ENCODE measurements around the gene COA3.

Gene COA3

GRCh38 chr17:42798383-42799380, at the start of gene COA3, which contains the start of gene CNTD1:
Gene COA3 (minus strand): TSS chr17:42798704. CDS start chr17:42798681, 23 bp downstream.
Gene CNTD1 (plus strand): TSS chr17:42798861. CDS start chr17:42799068, 207 bp downstream.
- DNase-seq = peak; percentile 77

DNA sequence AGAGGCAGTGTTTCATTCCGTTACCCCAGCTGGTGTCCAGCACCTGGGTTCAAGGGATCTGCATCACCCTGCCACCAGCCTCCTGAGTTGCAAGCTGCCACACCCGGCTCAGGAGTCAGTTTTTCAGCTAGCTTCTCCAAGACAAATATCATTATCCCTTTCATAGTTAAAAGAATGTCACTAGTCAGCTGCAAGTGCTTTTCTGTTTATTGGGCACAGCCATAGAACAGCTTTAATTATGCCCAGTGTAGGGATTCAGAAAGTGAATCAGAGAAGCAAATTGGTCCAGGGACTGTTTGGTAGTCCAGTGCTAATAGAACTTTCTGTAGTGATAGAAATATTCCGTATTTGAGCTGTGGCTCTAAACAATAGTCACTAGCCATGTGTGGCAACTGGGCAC, 49.6 kb upstream of the COA3 start:
- DNase-seq = no peak

DNA sequence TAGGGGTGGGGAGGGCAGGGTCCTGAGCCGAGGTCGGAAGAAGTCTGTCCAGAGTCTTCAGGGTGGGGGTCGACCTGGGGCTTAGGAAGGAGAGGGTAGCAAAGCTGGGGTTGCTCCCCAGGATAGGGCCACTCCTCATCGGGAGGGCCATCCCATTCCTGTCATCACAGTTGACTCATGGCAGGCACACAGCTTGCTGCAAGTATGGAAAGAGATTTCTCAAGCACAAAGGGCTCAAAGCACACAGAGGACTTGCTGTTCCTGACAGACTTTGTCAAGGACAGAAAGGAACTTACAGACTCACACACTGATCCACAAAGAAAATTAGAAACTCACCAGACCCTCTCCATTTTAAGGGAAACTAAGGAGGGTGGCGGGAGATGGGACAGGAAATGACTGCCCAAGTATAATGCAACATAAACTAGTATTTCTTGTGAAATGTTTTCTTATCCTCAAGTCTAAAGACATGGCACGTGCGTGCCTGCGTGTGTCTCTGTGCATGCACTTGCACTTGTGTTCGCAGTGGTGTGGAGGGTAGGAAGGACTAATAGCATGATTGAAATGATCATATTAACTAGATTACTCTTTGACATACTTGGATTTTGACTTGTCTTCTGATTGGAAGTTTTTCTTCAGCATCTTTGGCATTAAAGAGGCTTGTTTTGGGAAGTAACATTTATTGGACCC, 48.2 kb upstream of the COA3 start:
- no peak for DNase-seq

GRCh38 chr17:42845918-42846593, 47.6 kb upstream of the COA3 start:
- no peak for DNase-seq

DNA sequence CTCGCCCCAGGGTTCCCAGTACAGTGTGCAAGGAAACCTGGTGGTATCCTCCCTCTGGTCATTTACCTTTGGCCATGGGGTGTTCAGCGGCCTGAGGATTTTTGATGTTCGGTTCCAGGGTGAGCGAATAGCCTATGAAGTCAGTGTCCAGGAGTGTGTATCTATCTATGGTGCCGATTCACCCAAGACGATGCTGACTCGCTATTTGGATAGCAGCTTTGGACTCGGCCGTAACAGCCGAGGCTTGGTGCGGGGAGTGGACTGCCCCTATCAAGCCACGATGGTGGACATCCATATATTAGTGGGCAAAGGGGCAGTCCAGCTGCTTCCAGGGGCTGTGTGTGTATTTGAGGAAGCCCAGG, 47.0 kb upstream of the COA3 start:
- DNase-seq = no peak

DNA sequence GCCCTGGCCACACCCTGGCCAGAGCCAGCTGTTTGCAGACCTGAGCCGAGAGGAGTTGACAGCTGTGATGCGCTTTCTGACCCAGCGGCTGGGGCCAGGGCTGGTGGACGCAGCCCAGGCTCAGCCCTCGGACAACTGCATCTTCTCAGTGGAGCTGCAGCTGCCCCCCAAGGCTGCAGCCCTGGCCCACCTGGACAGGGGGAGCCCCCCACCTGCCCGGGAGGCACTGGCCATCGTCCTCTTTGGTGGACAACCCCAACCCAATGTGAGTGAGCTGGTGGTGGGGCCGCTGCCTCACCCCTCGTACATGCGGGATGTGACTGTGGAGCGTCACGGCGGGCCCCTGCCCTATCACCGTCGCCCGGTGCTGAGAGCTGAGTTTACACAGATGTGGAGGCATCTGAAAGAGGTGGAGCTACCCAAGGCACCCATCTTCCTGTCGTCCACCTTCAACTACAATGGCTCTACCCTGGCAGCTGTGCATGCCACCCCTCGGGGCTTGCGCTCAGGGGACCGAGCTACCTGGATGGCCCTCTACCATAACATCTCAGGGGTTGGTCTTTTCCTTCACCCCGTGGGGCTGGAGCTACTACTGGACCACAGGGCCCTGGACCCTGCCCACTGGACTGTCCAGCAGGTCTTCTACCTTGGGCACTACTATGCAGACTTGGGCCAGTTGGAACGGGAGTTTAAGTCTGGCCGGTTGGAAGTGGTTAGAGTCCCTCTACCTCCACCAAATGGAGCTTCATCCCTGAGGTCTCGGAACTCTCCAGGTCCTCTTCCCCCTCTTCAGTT, 46.5 kb upstream of the COA3 start:
- no peak for DNase-seq

GRCh38 chr17:42844271-42844670, 45.8 kb upstream of the COA3 start, which contains the start of gene AOC2:
Gene AOC2 (plus strand): TSS chr17:42844580. CDS start chr17:42844627, 47 bp downstream.
- DNase-seq = no peak

DNA sequence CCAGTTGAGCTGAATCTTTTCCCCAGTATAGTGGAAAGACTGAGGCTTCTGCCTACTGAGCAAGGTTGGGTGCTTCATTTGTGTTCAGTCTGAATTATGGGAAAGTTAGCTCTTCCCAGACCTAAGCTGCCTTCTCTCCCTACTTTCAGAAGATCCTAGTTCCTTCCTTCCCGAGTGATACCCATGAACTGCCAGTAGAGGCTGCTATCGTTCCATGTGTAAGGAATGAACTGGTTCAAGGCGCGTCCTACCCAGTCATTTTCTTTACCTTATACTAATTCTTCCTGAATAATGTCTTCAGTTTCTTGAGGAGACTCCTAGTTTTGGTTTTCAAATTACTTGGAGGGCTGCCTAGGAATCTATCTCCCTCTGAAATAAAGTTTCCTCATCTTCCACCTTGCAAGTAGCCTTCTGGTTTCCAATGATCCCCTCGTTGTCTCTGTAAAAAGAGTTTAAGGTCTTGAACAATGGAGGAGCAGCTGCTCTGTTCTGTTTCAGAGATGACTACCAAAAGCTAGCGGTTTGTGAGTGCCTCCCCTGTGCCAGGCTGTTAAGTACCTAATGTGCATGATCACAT, 44.9 kb upstream of the COA3 start:
- DNase-seq = peak; percentile 41

- no peak for DNase-seq
Observed at GRCh38 chr17:42841975-42842685, 43.6 kb upstream of the COA3 start.

DNA sequence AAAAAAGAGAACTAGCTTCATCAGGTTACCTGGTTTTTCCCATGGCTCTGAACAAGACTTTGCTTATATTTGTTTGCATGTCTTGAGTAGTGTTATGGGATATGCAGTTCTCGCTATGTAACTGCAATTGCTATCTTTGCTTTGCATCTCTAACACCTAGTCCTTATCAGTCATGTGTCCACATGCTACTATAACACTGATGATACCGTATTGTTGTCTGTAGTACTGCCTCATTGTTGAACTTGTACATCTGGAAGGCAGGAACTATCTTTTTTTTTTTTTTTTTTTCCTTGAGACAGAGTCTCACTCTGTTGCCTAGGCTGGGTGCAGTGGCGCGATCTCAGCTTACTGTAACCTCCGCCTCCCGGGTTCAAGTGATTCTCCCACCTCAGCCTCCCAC, 37.2 kb upstream of the COA3 start:
- DNase-seq = no peak

DNA sequence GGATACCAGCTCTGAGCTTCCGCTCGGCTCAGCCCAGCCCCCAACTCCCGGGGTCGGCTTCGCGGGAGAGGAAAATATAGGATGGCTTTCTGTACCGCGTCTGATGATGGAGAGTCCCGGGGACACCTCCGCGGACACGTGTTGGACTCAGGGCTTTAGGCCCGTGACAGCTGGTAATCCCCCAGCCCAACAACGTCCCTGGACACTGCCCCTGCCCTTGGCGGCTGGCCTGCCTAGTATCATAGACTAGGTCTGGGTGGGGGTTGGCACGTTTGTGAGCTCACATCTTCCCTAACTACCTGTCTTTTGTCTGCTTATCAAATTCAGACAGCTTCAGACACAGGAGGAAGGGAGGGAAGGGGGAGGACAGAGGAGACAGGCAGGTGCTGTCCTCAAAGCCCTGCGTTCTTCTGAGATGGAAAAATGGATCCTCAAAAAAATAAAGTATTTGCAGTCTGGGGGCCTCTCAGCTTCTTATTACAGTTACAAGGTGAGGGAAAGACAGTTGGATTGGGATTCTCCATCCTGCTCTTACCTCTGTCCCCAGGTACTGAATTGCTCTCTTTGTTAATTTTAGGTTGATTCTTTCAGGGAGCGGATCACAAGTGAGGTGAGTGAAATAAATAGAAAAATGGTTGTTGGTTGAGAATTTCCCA, 35.4 kb upstream of the COA3 start:
- DNase-seq = no peak

- peak; percentile 84 for DNase-seq
Observed at GRCh38 chr17:42832934-42833766, 34.6 kb upstream of the COA3 start, which contains the start of gene PSME3. Gene PSME3 (plus strand): TSS chr17:42833397. CDS start chr17:42833632, 235 bp downstream.

DNA sequence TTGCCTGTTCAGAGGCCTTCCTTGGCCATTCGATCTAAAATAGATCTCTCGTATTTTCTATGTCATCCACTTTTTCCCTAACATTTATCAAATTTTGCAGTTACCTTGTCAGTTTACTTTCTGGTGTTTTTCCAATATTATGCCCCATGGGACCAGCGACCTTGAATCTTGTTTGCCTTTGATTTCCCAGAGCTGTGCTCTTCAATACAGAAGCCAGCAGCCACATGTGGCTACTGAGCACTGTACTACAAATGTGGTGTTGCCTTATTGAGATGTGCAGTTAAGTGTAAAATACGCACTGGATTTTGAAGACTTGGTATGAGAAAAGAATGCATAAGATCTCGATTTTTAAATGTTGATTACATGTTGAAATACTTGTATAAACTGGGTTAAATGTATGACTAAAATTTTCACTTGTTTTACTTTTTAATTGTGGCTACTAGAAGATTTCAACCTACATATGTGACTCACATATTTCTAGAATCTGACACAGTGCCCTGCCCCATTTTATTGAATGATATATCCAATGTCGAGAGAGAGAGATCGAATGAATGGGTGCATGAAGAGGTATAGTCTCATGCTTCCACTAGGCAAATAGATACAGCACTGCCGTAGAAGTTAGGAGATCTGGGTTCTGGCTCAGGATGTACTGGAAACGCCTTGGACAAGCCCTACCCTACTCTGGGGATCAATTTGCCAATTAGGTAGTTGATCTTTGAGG, 33.9 kb upstream of the COA3 start:
- DNase-seq = no peak

GRCh38 chr17:42830971-42831370, 32.5 kb upstream of the COA3 start:
- no peak for DNase-seq

DNA sequence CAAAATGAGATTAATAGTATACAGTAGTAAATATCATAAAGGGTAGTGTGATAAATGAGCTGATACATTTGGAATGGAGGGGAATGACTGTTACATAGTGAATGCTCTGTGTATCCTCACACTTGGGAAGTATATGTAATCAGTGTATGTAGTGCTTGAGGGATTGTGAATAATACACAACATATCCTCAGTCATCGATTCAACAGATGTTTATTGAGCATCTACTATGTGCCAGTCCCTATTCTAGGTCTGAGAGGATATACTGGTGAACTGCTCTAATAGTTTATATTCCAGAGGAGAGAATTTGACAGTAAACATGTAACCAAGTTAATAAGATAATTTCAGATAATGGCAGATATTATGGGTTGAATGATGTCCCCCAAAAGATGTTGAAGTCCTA, 29.0 kb upstream of the COA3 start:
- DNase-seq = no peak

DNA sequence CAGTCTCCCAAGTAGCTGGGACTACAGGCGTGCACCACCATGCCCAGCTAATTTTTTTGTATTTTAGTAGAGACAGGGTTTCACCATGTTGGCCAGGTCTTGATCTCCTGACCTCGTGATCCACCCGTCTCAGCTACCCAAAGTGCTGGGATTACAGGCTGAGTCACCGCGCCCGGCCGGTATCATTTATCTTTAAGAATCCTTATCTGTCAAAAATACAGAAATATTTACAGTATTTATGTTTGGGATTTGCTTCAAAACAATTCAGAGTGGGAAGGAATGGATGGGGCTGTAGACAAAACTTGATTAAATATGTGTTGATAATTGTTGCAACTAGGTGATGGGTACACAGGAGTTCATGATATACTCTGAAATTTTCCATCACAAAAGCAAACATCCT, 22.7 kb upstream of the COA3 start:
- no peak for DNase-seq

GRCh38 chr17:42819939-42820535, 21.5 kb upstream of the COA3 start:
- DNase-seq = no peak

- DNase-seq = no peak
Observed at GRCh38 chr17:42818379-42818778, 19.9 kb upstream of the COA3 start.

DNA sequence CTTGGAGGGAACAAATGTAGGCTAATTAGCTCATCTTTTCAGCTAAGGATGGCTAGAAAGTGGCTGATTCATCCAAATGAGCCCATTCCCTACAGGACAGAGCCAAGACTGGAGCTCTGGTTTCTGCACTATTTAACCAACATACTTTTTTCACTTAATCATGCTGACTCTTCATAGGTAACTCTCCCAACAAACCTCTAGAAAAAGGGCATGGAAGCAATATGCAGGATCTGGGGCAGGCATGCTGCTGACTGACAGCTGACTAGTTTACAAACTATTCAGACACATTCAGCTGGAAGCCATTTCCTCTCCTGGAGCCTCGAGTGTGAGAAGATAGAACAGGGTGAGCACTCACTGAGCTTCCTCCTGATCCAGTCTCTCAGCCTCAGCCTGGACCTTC, 19.4 kb upstream of the COA3 start:
- DNase-seq = no peak

All from NCI-H1092 (cell line).